ENCODE measurements around the gene NQO1. TPM values are rescaled to one million over a fixed set of nuclear protein-coding genes. Genes with fewer than 3 reads are reported as not detected.

Gene NQO1
- total RNA-seq, 2 experiments from 2014 or later, result 9.9 to 11.3 TPM

Other genes starting within 250 kb of the NQO1 start
- gene NFAT5, start 160.6 kb downstream of the NQO1 start, total RNA-seq, result 10 to 100 TPM; 26.1 to 26.3 TPM
- 100 to 1,000 TPM; 152 to 165 TPM for gene NOB1, start 28.4 kb upstream of the NQO1 start, total RNA-seq
- 10 to 100 TPM; 32.1 to 35.3 TPM for gene WWP2, start 35.8 kb upstream of the NQO1 start, total RNA-seq
- under 1 TPM in 1 of 2 experiments, not detected in 1; 0.14 TPM for gene CLEC18A, start 224.8 kb upstream of the NQO1 start, total RNA-seq